PC-3 (cell line): Measurements from ENCODE around the gene PDIK1L. TPM values are rescaled to one million over a fixed set of nuclear protein-coding genes. Genes with fewer than 3 reads are reported as not detected.
A peak's percentile ranks its signal among the peaks of the same experiment; 100 is the strongest.

ENCODE experiments used
- ATAC-seq: fragments of 200-7000 bp; cut with Tn5 transposase; 2 replicates; pipeline ENCODE4 v1.9.1; 2020; ENCODE audit warnings: mild to moderate bottlenecking, moderate library complexity
- BruUV-seq: library from RNA; stranded (reverse); fragments of 400-500 nt; replicated peaks from 2 replicates; lab custom pipeline; 2021; lab: Mats Ljungman, UMichigan
- CTCF ChIA-PET: fragments of 300-600 bp; sonication (Branson Sonifier 250); formaldehyde crosslinking; loops from one replicate; lab custom pipeline; 2022; ENCODE audit warnings: antibody characterized with exemption; lab: Charles Lee
- POLR2A ChIA-PET: fragments of 300-600 bp; sonication (Branson Sonifier 250); formaldehyde crosslinking; loops from one replicate; lab custom pipeline; 2022; ENCODE audit warnings: antibody characterized with exemption; ENCODE audit not compliant: unreplicated experiment; lab: Charles Lee
- DNase-seq: peaks from one replicate; pipeline ENCODE4 v3.0.0-alpha.2; 2015
- H2AFZ ChIP-seq: fragments of 300-600 bp; sonication (generic); 2 replicates; pipeline ENCODE4 v1.6.0; 2016; ENCODE audit warnings: antibody characterized with exemption, low read length
- H3F3A ChIP-seq: fragments of 300-600 bp; sonication (generic); one replicate; pipeline ENCODE4 v1.6.0; 2017; ENCODE audit warnings: antibody characterized with exemption, low read length, control low read depth, mild to moderate bottlenecking; ENCODE audit not compliant: unreplicated experiment
- H3K27ac ChIP-seq: fragments of 300-600 bp; sonication (generic); 2 replicates; pipeline ENCODE4 v1.5.1; 2016; ENCODE audit warnings: mild to moderate bottlenecking, low read length
- H3K27me3 ChIP-seq: fragments of 300-600 bp; sonication (generic); 2 replicates; pipeline ENCODE4 v1.6.1; 2016; ENCODE audit warnings: low read length, mixed read lengths
- H3K36me3 ChIP-seq: fragments of 300-600 bp; sonication (generic); 2 replicates; pipeline ENCODE4 v1.6.1; 2016; ENCODE audit warnings: low read depth, mixed run types, low read length, mixed read lengths
- H3K4me1 ChIP-seq: fragments of 300-600 bp; sonication (generic); 2 replicates; pipeline ENCODE4 v1.5.1; 2016; ENCODE audit warnings: low read length; ENCODE audit not compliant: insufficient read depth
- H3K4me2 ChIP-seq: fragments of 300-600 bp; sonication (generic); 2 replicates; pipeline ENCODE4 v1.6.0; 2016; ENCODE audit warnings: low read length
- H3K4me3 ChIP-seq: fragments of 300-600 bp; sonication (generic); 2 replicates; pipeline ENCODE4 v1.5.1; 2016; ENCODE audit warnings: mild to moderate bottlenecking, low read length, mixed read lengths
- H3K79me2 ChIP-seq: fragments of 300-600 bp; sonication (generic); 2 replicates; pipeline ENCODE4 v1.6.1; 2017; ENCODE audit warnings: low read length, mixed read lengths
- H3K9ac ChIP-seq: fragments of 300-600 bp; sonication (generic); 2 replicates; pipeline ENCODE4 v1.6.0; 2016; ENCODE audit warnings: mild to moderate bottlenecking, low read length
- H3K9me2 ChIP-seq: fragments of 300-600 bp; sonication (generic); replicated peaks from 2 replicates; pipeline ENCODE4 v1.6.1; 2016; ENCODE audit warnings: mixed run types, low read length, mixed read lengths
- H3K9me3 ChIP-seq: fragments of 300-600 bp; sonication (generic); 2 replicates; pipeline ENCODE4 v1.6.1; 2016; ENCODE audit warnings: low read length, mixed read lengths
- H4K20me1 ChIP-seq: fragments of 300-600 bp; sonication (generic); 2 replicates; pipeline ENCODE4 v1.6.1; 2016; ENCODE audit warnings: low read length, mixed read lengths
- CTCF ChIP-seq: fragments of 300-600 bp; sonication (generic); conservative IDR thresholded peaks from 2 replicates; pipeline ENCODE4 v1.5.1; 2017; ENCODE audit warnings: antibody characterized with exemption, low read depth, mild to moderate bottlenecking, low read length
- EZH2 ChIP-seq: fragments of 300-600 bp; sonication (generic); IDR thresholded peaks from one replicate; pipeline ENCODE4 v1.6.1; 2017; ENCODE audit warnings: antibody characterized with exemption, mild to moderate bottlenecking, low read length; ENCODE audit not compliant: unreplicated experiment
- EZH2phosphoT487 ChIP-seq: fragments of 300-600 bp; sonication (generic); IDR thresholded peaks from 2 replicates; pipeline ENCODE4 v1.6.1; 2018; ENCODE audit warnings: mild to moderate bottlenecking, antibody characterized with exemption, low read length, borderline replicate concordance
- intact Hi-C: fragments of 100-400 bp; cut with micrococcal nuclease; formaldehyde crosslinking; loops from 2 replicates; pipeline ENCODE4 v1.9.0; 2023
- total RNA-seq: library from RNA; depleted of rRNA; stranded (reverse); fragments of >200 nt; gene quantifications from 2 replicates; pipeline ENCODE4 v1.2.3, GENCODE V29; 2014

Gene PDIK1L
- total RNA-seq, 1 experiment from 2014 or later = 5.2 TPM

- POLR2A ChIA-PET = interaction anchor here (0.6 kb wide), 2 partner anchors 58 to 938 kb away, joined by 3 to 4 read pairs; partner anchors contain the start of genes PDIK1L and SYF2
These were observed 58.2 kb downstream of the PDIK1L start, which contains the start of gene ZNF593 for GRCh38 chr1:26169669-26170471. Gene ZNF593, plus strand, starts transcription at chr1:26169908. Its CDS starts 76 bp downstream, at chr1:26169984.

GRCh38 chr1:26170472-26170821 is 58.8 kb downstream of the PDIK1L start:
- H2AFZ ChIP-seq = peak overlapping the region; percentile 97

More at GRCh38 chr1:26169669-26170471, 58.2 kb downstream of the PDIK1L start, which contains the start of gene ZNF593:
- H3K9me3 ChIP-seq = no peaks in the 10 kb centered on the region
- no TSS peak for BruUV-seq
- peak within 1 kb of the TSS; percentile 72 for H3K27ac ChIP-seq
- H4K20me1 ChIP-seq = no peaks in the 10 kb centered on the region
- intact Hi-C loops = loop anchor here (1.0 to 2.0 kb wide), 3 partner anchors 65 to 151 kb away; partner anchors contain the start of gene CEP85
- DNase-seq (peak; percentile 92), ATAC-seq (peak; percentile 95)
- H3K27me3 ChIP-seq = no peaks in the 10 kb centered on the region
- H3K36me3 ChIP-seq = no peaks in the 10 kb centered on the region
- peak within 1 kb of the TSS; percentile 99 for H3K9ac ChIP-seq
- peak within 1 kb of the TSS; percentile 98 for H3K4me3 ChIP-seq
- H3K4me1 ChIP-seq = peaks cover 11% of the 10 kb centered on the region
- no peaks in the 10 kb centered on the region for H3K9me2 ChIP-seq
- peaks cover 19% of the 10 kb centered on the region for H3K79me2 ChIP-seq
- CTCF ChIA-PET = interaction anchor here (0.5 to 1.6 kb wide), 8 partner anchors 25 to 247 kb away, joined by 3 to 23 read pairs (median 4); partner anchors contain the start of genes CEP85 and PDIK1L
- H2AFZ ChIP-seq = peak within 1 kb of the TSS; percentile 97
- peak; percentile 81 for TF ChIP-seq CTCF
- no peak for TF ChIP-seq EZH2phosphoT487
- peak within 1 kb of the TSS; percentile 97 for H3K4me2 ChIP-seq
- no peaks in the 10 kb centered on the region for H3F3A ChIP-seq

More at GRCh38 chr1:26170472-26170821, 58.8 kb downstream of the PDIK1L start:
- H3K9me2 ChIP-seq = no peaks in the 10 kb centered on the region
- no peaks in the 10 kb centered on the region for H3K27me3 ChIP-seq
- TF ChIP-seq EZH2 (no peak), CTCF (no peak), EZH2phosphoT487 (no peak)
- DNase-seq (no peak), ATAC-seq (peak; percentile 12; the same call in 1 of the 2 replicates)
- no peaks in the 10 kb centered on the region for H3F3A ChIP-seq
- peaks cover 11% of the 10 kb centered on the region for H3K4me1 ChIP-seq
- H3K36me3 ChIP-seq = no peaks in the 10 kb centered on the region
- peak overlapping the region; percentile 72; the same call in 1 of the 2 replicates for H3K27ac ChIP-seq
- ChIA-PET CTCF (interaction anchor here (0.7 to 1.6 kb wide), 3 partner anchors 25 to 64 kb away, joined by 4 to 23 read pairs (median 6); partner anchors contain the start of gene CEP85), POLR2A (interaction anchor here (0.6 kb wide), 1 partner anchor 59 kb away, joined by 3 read pairs; the partner anchor contains the start of gene PDIK1L)
- peaks cover 19% of the 10 kb centered on the region for H3K79me2 ChIP-seq
- TSS peak; percentile 88 for BruUV-seq
- intact Hi-C loops = no loop called here
- H4K20me1 ChIP-seq = no peaks in the 10 kb centered on the region
- H3K9me3 ChIP-seq = no peaks in the 10 kb centered on the region
- H3K9ac ChIP-seq = peak overlapping the region; percentile 99
- H3K4me3 ChIP-seq = peak overlapping the region; percentile 98
- H3K4me2 ChIP-seq = peak overlapping the region; percentile 97
